Measurements from ENCODE around the gene ECHDC3.

Gene ECHDC3

DNA sequence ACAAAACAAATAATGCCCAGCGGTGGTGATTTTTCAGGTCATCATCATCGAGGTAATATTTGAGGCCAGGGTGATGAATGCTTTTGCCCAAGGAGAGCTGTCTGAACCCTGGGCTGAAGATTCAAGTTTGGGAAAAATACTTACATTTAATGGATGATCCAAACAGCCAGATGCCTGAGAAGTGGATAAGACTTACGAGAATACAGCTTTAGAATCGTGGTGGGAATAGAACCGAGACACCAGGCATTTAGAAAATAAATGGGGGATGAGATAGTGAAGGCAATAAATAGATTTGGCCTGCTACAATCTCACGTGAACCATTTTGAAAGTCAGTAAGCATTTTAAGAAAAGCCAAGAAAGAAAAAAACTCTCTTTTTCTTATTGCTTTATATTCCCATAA lies 68.8 kb downstream of the ECHDC3 start:
- no peak for DNase-seq (ENCODE audit: low read depth in 1 of 2, low spot score in 1 of 2)

DNA sequence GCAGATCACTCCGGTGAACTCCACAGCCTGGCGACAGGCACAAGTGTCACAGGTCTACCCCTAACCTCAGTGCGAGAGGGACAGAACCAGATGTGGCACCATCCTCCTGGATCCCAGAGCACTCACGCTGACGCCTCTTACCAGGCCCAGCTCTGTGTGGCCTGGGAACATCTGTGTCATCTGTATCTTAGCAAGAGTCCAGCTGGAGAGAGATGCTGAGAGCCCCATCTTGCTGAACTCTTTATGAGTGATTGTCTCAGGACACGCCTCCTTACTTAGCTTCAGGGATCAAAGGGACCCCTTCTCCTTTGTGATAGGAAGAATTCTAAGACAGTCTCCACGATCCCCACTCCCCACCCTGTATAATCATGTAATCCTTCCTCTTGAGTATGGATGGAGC lies 71.0 kb downstream of the ECHDC3 start:
- DNase-seq (ENCODE audit: low read depth in 1 of 2, low spot score in 1 of 2), result no peak
